ENCODE data around the gene STRN3.
A peak's percentile ranks its signal among the peaks of the same experiment; 100 is the strongest.
"Not testable (repeated sequence)": the region's sequence is repeated elsewhere in the genome, so short reads cannot be mapped to it uniquely, and the experiment has no call there.

The STRN3 gene

DNA sequence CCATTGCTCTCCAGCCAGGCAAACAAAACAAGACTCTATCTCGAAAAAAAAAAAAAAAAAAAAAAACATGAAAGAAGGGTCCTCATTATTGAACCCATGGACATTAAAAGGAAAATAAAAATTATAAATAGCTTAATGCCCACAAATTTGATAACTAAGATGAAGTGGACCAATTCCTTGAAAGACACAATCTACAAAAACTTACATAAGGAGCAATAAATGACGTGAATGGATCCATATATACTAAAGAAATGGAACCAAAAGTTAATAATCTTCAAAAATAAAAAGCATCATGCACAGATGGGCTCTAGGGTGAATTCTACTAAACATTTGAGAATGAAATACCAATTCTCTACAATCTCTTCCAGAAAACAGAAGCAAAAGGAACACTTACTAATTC, 48.4 kb downstream of the STRN3 start:
- Mint-ChIP-seq H3K4me1 (ENCODE audit: low read depth) (peaks cover 40% of the 10 kb centered on the region), H3K27ac (peak overlapping the region; percentile 32), H3K36me3 (ENCODE audit: low read depth) (peaks cover 9% of the 10 kb centered on the region), H3K4me3 (no peak overlapping the region), H3K27me3 (no peaks in the 10 kb centered on the region), H3K9me3 (no peaks in the 10 kb centered on the region)
- DNase-seq, result no peak

GRCh38 chr14:30974628-30975027, 51.6 kb downstream of the STRN3 start:
- peaks cover 9% of the 10 kb centered on the region for H3K36me3 Mint-ChIP-seq (ENCODE audit: low read depth)
- no peak overlapping the region for H3K4me3 Mint-ChIP-seq
- no peaks in the 10 kb centered on the region for H3K9me3 Mint-ChIP-seq
- H3K27me3 Mint-ChIP-seq, result no peaks in the 10 kb centered on the region
- H3K27ac Mint-ChIP-seq, result no peak overlapping the region
- DNase-seq, result no peak
- H3K4me1 Mint-ChIP-seq (ENCODE audit: low read depth), result peaks cover 66% of the 10 kb centered on the region

GRCh38 chr14:30972882-30973582, 53.1 kb downstream of the STRN3 start:
- peaks cover 12% of the 10 kb centered on the region for H3K36me3 Mint-ChIP-seq (ENCODE audit: low read depth)
- H3K4me3 Mint-ChIP-seq, result no peak overlapping the region
- H3K27ac Mint-ChIP-seq, result no peak overlapping the region
- no peak for DNase-seq
- H3K9me3 Mint-ChIP-seq, result no peaks in the 10 kb centered on the region
- H3K4me1 Mint-ChIP-seq (ENCODE audit: low read depth), result peaks cover 64% of the 10 kb centered on the region
- no peaks in the 10 kb centered on the region for H3K27me3 Mint-ChIP-seq

DNA sequence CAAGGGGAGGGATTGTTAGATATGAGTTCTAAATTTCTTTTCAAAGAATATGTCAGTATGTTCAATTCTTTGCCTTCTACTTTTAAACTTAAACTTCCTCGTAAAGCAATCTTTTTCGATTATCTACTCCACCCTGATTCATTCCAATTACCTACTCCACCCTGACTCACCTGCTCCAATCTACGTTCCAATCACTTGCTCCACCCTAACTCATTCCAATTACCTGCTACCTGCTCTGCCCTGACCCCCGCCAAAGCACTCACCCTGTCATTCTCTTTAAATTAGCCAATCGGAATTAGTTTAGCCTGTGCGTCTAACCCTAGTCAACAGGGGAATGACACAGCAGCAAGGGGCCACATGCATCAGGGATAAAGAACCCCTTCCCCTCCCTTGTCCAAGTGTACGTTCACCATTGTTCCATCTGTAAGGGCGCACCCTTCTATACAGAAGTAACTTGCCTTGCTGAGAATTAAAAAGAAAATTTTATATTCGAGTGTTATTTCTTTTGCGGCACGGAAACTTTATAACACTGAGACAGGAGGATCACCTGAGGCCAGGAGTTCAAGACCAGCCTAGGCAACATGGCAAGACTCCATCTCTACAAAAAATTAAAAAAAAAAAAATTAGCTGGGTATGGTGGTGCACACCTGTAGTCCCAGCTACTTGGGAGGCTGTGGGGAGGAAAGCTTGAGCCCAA, 54.0 kb downstream of the STRN3 start:
- peaks cover 61% of the 10 kb centered on the region for H3K4me1 Mint-ChIP-seq (ENCODE audit: low read depth)
- peaks cover 18% of the 10 kb centered on the region for H3K36me3 Mint-ChIP-seq (ENCODE audit: low read depth)
- not testable (repeated sequence) for H3K27me3 Mint-ChIP-seq, H3K27ac Mint-ChIP-seq, H3K4me3 Mint-ChIP-seq, H3K9me3 Mint-ChIP-seq, DNase-seq

DNA sequence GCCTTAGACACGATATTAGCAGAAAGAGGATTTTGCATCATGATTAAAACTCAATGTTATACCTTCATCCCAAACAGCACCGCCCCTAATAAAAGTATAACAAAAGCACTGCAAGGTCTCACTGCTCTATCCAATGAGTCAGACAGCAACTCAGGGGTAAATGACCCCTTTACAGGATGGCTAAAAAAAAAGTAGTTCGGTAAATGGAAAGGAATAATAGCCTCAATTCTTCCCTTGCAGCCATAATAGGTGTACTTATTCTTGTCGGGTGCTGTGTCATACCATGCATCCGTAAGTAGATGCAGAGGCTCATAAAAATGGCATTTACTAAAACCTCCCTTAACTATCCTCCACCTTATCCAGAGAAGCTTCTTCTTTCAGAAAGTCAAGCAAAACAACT, 54.6 kb downstream of the STRN3 start:
- no peak for DNase-seq
- peaks cover 2% of the 10 kb centered on the region for H3K9me3 Mint-ChIP-seq
- H3K4me3 Mint-ChIP-seq, result no peak overlapping the region
- H3K4me1 Mint-ChIP-seq (ENCODE audit: low read depth), result peaks cover 62% of the 10 kb centered on the region
- no peak overlapping the region for H3K27ac Mint-ChIP-seq
- H3K27me3 Mint-ChIP-seq, result no peaks in the 10 kb centered on the region
- peaks cover 20% of the 10 kb centered on the region for H3K36me3 Mint-ChIP-seq (ENCODE audit: low read depth)

- Mint-ChIP-seq H3K4me3 (peak overlapping the region; percentile 25), H3K27ac (peak overlapping the region; percentile 84), H3K4me1 (ENCODE audit: low read depth) (peaks cover 57% of the 10 kb centered on the region), H3K9me3 (peaks cover 13% of the 10 kb centered on the region), H3K36me3 (ENCODE audit: low read depth) (peaks cover 30% of the 10 kb centered on the region)
- DNase-seq, result peak; percentile 37
- not testable (repeated sequence) for H3K27me3 Mint-ChIP-seq
These were observed 56.4 kb downstream of the STRN3 start for GRCh38 chr14:30969796-30970195.

DNA sequence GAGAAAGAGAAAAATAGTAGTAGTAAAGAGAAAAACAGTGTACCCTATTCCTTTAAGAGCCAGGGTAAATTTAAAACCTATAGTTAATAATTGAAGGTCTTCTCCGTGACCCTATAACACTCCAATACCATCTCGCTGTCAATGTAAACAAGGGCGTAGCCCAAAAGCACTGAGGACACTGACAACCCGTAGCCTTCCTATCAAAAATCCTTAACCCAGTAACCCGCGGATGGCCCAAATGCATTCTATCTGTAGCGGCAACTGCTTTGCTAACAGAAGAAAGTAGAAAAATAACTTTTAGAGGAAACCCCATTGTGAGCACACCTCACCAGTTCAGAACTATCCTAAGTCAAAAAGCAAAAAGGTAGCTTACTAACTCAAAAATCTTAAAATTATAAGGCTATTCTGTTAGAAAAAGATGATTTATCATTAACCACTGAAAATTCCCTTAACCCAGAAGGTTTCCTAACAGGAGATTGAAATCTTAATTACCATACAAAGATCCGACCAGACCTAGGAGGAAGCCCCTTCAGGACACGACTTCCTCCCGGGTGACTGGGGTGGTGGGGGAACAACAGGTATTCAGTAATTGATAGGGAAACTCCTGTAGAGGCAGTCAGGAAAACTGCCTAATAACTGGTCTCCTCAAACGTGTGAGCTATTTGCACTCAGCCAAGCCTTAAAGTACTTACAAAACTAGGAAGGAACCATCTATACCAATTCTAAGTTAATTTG, 58.6 kb downstream of the STRN3 start:
- H3K27ac Mint-ChIP-seq, H3K27me3 Mint-ChIP-seq: not testable (repeated sequence)
- H3K4me1 Mint-ChIP-seq (ENCODE audit: low read depth), result peaks cover 51% of the 10 kb centered on the region

DNA sequence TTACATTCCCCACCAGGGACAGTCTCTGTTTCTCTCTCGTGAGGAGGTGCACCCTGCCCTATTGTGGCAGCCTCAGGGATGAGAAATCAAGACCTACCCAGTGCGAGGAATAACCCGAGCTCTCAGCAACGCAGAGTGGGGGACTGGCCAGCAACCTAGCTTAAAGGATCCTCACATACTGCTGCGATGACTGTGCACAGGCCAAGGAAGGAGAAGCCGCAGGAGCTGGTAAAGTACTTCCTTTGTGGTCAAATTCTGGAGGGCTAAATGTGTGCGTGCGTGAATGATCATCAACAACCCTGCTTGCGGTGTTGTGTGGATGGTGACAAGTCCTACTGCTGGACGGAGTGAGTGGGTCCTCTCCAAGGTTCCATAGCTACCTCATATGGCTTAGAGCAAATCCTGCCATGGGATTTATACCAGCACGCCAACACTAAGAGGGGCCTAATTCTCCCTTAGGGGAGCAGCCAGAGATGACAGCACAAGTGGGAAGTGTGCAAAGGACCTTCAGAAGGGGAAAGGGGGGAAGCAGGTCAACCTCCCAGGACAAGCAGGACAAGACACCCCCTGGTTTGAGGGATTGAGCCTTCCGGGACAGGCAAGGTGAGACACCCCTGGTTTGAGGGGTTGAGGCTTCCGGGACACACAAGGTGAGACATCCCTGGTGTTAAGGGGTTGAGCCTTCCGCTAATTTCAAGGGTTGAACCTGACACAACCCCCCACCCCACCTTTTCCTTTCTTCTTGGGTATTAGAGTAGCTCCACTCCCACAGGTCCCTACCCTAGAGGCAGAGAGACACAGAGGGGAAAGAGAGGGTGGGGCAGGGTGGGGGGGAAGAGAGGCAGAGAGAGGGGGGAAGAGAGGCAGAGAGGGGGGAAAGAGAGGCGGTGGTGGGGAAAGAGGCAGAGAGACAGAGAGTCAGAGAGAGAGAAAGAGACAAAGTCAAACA, 59.5 kb downstream of the STRN3 start:
- Mint-ChIP-seq H3K4me1 (ENCODE audit: low read depth) (peaks cover 45% of the 10 kb centered on the region), H3K36me3 (ENCODE audit: low read depth) (peaks cover 51% of the 10 kb centered on the region), H3K4me3 (no peak overlapping the region), H3K9me3 (peaks cover 14% of the 10 kb centered on the region), H3K27ac (no peak overlapping the region), H3K27me3 (no peaks in the 10 kb centered on the region)
- no peak for DNase-seq

More for the DNA sequence above, 58.6 kb downstream of the STRN3 start:
- not testable (repeated sequence) for H3K4me3 Mint-ChIP-seq, DNase-seq
- peaks cover 48% of the 10 kb centered on the region for H3K36me3 Mint-ChIP-seq (ENCODE audit: low read depth)
- peaks cover 14% of the 10 kb centered on the region for H3K9me3 Mint-ChIP-seq

DNA sequence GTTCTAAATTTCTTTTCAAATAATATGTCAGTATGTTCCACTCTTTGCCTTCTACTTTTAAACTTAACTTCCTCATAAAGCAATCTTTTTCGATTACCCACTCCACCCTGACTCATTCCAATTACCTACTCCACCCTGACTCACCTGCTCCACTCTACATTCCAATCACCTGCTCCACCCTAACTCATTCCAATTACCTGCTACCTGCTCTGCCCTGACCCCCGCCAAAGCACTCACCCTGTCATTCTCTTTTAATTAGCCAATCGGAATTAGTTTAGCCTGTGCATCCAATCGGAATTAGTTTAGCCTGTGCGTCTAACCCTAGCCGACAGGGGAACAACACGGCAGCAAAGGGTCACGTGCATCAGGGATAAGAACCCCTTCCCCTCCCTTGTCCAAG, 60.3 kb downstream of the STRN3 start:
- Mint-ChIP-seq H3K4me1 (ENCODE audit: low read depth) (peaks cover 40% of the 10 kb centered on the region), H3K9me3 (peaks cover 14% of the 10 kb centered on the region), H3K36me3 (ENCODE audit: low read depth) (peaks cover 51% of the 10 kb centered on the region)
- H3K27me3 Mint-ChIP-seq, DNase-seq, H3K4me3 Mint-ChIP-seq, H3K27ac Mint-ChIP-seq: not testable (repeated sequence)

- not testable (repeated sequence) for H3K27me3 Mint-ChIP-seq, H3K4me3 Mint-ChIP-seq, DNase-seq
- Mint-ChIP-seq H3K9me3 (peaks cover 14% of the 10 kb centered on the region), H3K4me1 (ENCODE audit: low read depth) (peaks cover 50% of the 10 kb centered on the region), H3K27ac (peak overlapping the region; percentile 30), H3K36me3 (ENCODE audit: low read depth) (peaks cover 60% of the 10 kb centered on the region)
These were observed 63.6 kb downstream of the STRN3 start for GRCh38 chr14:30962537-30962936.

GRCh38 chr14:30961330-30961729, 64.8 kb downstream of the STRN3 start:
- Mint-ChIP-seq H3K27me3 (no peaks in the 10 kb centered on the region), H3K27ac (no peak overlapping the region), H3K4me1 (ENCODE audit: low read depth) (peaks cover 51% of the 10 kb centered on the region), H3K36me3 (ENCODE audit: low read depth) (peaks cover 54% of the 10 kb centered on the region), H3K9me3 (peaks cover 9% of the 10 kb centered on the region), H3K4me3 (no peak overlapping the region)
- no peak for DNase-seq

- Mint-ChIP-seq H3K9me3 (peaks cover 3% of the 10 kb centered on the region), H3K36me3 (ENCODE audit: low read depth) (peaks cover 50% of the 10 kb centered on the region), H3K4me1 (ENCODE audit: low read depth) (peaks cover 47% of the 10 kb centered on the region), H3K27ac (peak overlapping the region; percentile 80), H3K4me3 (no peak overlapping the region), H3K27me3 (no peaks in the 10 kb centered on the region)
- DNase-seq, result no peak
These were observed 66.0 kb downstream of the STRN3 start for GRCh38 chr14:30960216-30960615.

DNA sequence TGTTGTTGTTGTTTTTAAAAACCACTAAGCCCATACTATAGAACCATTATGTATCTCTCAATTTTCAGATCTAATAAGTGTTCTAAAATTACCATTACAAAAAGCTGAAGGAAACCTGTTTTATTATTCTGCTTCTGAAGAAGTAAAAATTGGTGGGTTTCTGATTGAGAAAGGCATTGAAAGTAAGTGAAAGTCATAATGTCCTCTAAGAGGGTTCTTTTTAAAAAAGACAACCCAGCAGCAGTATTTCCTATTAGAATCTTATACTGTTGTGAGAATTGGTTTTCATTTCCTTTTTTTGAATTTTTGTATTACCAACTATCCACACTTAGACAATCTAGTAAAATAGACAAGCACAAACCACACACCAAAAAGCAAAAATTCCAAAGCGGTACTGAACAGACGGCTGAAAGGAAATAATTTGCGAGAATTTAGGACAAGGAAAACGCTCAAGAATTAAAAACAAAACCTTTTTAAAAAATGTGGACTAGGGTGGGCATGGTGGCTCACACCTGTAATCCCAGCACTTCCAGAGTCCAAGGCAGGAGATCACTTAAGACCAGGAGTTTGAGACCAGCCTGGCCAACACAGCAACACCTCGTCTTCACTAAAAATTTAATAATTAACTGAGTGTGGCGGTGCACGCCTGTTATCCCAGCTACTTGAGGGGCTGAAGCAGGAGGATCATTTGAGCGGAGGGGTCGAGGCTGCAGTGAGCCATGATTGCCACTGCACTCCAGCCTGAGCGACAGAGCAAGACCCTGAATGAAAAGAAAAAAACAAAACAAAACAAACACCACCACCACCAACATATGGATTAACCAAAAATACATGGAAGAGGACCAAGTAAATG, 67.4 kb downstream of the STRN3 start:
- H3K4me3 Mint-ChIP-seq, result no peak overlapping the region
- no peak overlapping the region for H3K27ac Mint-ChIP-seq
- H3K27me3 Mint-ChIP-seq, result no peaks in the 10 kb centered on the region
- H3K9me3 Mint-ChIP-seq, result no peaks in the 10 kb centered on the region
- DNase-seq, result no peak
- H3K36me3 Mint-ChIP-seq (ENCODE audit: low read depth), result peaks cover 48% of the 10 kb centered on the region
- H3K4me1 Mint-ChIP-seq (ENCODE audit: low read depth), result peaks cover 39% of the 10 kb centered on the region

All from activated T-cell treated with anti-CD3 and anti-CD28 coated beads, Interleukin-2, amount 50 U/mL, for 24 hours (primary cell).